ENCODE data around the gene PHC1.

PHC1 gene

DNA sequence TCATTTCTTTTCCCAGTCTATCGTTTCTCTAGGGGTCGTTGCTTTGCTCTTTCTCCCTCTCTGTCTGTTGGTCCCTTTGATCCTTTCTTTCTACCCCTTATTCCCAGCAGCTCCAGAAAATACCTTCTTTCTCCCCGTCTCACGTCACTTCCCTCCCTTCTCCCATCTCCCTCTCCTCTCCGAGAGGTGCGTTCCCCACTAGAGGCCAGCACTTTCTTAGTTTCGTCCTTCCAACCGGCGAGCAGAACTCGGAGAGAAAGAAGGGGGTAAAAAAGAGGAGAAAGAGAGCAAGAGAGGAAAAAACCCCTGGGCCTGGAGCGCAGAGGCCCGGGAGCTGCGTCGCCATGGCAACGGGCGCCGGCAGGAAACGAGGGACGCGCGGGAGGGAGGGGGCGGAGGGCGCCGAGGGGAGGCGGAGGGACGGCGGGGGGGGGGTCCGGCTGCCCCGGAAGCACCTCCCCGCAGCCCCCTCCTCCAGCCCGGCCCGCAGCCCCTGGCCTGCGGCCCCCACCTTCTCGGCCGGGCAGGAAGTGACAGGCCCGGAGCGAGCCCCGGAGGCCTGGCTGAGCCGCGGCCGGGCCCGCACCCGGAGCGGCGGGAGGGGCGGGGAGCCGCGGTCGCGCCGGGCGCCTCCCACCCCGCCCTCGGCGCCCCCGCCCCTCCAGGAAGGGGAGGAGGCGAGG lies at the start of gene PHC1:
PHC1 (plus strand) TSS at position 477 of the 683 bp plus-strand sequence. CDS start 3,169 bp downstream, outside the sequence.
- DNase-seq (ENCODE audit: low spot score) = peak; percentile 89

DNA sequence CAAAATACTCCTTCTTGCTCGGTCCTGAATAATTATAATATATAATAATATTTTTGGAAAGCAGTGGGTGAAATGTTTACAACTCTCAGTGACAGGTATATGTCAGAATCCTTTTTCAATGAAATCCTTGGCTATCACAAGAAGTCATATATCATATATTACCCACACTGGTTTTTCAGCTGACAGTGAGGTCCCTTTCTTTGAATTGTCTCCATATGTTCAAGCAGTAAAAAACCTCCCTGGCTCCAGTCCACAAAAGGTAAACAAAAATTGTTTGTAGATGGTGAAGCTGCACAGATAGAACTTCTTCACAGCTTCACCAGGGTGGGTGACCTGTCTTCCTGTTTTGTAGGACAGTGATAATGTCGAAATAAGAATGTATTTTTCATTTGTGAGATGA lies 47.9 kb upstream of the PHC1 start:
- DNase-seq (ENCODE audit: low spot score) = no peak

DNA sequence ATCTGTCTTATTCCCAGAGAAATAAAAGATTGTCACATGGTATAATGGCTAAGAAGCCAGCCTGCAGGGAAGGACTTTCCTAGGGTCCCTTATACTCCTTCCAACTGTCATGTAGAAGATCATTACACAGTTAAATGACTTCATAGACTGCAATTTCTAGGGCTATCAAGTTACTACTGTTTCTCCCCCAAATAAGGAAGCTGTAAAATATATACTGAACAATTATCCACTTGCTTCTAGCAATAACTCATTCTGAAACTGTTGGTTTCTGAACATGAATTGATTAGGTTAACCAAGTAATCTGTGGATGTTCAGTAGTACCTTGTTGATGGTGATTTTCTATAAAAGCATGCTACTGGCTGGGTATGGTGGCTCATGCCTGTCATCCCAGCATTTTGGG lies 47.3 kb upstream of the PHC1 start:
- no peak for DNase-seq (ENCODE audit: low spot score)

DNA sequence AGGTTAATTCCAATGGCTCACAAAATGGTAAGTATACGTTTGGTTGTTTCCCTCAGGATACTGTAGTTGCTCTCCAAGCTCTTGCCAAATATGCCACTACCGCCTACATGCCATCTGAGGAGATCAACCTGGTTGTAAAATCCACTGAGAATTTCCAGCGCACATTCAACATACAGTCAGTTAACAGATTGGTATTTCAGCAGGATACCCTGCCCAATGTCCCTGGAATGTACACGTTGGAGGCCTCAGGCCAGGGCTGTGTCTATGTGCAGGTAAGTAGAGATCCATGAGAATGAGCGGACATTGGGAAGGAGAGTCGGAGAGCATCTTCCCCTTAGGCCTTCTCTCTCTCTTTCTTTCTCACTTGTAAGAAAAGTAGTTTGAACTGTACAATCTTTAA lies 46.5 kb upstream of the PHC1 start:
- peak; percentile 38 for DNase-seq (ENCODE audit: low spot score)

DNA sequence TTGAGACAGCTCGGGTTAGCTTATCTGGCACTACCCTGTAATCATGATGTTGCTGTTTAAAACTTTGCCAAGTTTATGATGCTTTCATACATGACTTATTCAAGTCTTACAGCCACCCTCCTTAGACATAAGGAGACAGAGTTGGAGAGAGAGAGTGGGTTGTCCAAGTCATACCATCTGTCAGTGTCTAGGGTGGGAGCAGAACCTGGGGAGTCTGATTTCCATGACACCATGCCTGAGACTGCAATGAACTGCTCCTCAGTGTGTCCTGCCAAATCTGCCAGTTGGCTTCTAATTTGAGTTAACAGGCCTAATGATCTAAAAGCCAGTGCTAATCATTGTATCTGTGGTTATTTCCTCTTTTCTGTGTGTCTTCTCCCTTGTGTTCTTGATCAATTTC lies 43.7 kb upstream of the PHC1 start:
- peak; percentile 18 for DNase-seq (ENCODE audit: low spot score)

DNA sequence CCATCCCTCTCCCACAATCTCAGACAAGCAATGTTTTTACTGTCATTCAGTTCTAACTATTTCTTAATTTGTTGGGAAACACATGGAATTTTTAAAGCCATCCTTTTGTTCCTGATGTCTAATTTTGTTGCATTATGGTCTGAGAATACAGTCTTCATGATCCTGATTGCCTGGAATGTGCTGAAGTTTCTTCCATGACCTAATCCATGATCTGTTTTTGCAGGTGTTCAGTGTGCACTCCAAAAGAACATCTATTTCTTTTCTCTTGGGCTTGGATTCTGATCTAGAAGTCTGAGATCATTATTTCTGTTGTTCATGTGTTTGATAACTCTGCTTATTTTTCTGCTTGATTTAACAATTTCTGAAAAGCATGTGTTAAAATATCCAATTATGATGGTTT lies 43.2 kb upstream of the PHC1 start:
- no peak for DNase-seq (ENCODE audit: low spot score)

DNA sequence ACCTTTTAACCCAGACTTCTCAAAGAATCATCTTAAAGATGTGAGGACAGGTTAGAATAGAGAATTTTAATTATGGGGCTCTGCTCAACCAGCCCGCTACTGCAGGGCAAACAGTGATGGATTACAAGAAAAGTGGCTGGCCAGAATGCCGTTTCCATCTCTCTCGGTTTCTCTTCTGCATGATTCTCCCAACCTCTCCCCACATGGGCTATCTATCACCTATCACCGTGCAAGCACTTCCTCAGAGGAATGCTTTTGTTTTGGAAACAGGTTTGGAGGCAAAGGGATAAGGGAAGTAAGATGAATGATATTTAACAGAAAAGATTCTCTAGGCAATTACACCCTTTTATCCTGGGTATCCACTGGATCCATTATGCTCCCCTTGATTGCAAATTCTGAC lies 37.4 kb upstream of the PHC1 start:
- DNase-seq (ENCODE audit: low spot score) = no peak

DNA sequence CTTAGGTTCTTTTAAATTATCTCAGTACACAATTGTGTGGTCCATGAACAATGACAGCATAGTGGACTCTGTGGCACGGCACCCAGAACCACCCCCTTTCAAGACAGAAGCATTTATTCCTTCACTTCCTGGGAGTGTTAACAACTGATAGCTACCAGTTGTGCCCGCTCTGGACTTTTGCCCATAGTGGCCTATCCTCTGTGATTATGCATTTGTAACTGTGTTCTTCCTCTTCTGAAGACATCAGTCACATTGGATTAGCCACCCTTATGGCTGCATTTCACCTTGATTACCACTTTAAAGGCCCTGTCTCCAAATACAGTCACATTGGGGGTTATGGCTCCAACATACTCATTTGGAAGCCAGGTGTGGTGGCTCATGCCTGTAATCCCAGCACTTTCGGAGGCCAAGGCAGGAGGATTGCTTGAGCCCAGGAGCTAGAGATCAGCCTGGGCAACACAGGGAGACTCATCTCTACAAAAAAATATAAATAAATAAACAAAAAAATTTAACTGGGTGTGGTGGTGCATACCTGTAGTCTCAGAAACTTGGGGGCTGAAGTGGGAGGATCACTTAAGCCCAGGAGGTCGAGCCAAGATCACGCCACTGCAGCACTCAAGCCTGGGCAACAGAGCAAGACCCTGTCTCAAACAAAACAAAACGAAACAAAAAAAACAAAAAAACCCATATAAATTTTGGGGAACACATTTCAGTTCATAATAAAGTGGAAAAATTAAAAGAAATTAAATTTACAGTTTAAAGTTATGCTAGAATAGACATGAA lies 27.6 kb upstream of the PHC1 start:
- no peak for DNase-seq (ENCODE audit: low spot score)

DNA sequence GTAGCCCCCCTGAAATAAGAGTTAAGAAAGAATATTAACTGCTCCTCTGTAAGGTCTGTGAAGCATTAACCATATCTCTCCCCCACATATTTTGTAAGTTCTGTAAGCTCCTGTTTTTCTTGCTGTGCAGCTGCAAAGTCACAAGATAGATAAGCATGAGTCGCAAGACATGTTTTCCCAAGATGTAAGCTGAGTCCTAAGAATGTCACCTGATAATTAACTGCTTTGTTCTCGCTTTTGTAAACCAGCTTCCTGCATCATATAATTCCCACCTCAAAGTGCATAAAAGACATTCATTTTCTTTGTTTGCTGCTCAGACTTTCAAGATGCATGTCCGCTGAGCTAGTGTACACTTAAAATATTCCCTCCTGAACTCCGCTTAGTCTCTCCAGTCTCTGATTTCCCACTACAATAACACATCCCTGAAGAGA lies 27.0 kb upstream of the PHC1 start:
- no peak for DNase-seq (ENCODE audit: low spot score)

DNA sequence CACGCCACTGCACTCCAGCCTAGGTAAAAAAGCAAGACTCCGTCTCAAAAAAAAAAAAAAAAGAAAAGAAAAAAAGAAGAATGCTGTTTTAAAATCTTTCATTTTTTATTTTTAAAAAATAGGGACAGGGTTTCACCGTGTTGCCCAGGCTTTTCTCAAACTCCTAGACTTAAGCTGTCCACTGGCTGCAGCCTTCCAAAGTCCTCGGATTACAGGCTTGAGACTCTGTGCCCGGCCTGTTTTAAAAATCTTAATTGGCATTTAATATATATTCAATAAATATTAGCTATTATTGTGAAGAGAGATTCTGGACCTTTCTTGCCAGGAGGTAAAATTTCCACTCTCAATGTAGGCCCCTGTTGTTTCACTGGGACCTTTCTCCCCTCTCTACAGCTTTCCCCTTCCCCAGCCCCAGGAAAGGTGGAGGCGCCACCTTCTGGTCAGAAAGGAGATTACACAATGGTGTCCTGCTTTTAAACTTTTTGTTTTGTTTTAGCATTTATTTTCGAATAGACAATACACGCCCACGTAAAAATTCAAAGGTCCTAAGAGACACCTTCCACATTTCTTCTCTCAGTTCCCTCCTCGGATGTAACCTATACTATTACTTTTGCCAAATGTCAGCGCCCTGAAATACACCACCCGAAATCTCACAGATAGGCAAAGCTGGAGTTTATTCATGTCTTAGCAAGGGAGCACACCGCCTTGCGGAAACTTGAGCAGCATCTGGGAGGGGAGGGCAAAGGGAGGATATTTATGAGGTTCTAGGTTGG lies 23.8 kb upstream of the PHC1 start:
- DNase-seq (ENCODE audit: low spot score) = peak; percentile 67

DNA sequence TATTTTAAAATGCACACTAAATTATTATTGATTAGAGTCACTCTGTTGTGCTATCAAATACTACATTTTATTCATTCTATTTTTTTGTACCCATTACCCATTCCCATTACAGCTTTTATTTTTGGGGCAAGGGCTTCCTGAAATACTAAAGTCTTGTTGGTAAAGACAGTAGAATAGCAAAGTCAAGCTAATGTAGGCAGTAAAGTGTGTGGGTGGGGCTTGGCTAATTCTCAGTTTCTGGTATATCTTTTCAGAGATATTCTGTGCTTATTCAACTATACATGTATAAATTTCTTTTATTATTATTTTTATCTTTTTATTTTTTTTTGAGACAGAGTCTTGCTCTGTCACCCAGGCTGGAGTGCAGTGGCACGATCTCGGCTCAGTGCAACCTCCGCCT lies 22.3 kb upstream of the PHC1 start:
- DNase-seq (ENCODE audit: low spot score) = no peak

DNA sequence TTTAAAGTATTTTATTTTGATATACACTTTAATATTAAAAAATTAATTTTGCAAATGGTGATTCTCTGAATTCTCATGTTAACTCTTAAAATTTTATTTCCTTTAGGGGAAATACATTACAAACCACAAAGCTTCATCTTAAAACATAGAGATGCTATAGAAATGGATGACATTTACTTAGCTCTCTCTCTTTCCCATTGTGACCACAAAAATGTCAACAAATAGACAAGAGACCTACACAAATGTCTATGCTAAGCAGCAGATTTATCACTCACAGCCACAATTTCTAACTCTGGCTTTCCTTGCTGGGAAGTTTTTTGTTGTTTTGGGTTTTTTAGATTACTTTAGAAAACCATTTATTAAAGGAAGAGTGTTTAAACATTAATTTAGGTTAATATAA lies 19.9 kb upstream of the PHC1 start:
- DNase-seq (ENCODE audit: low spot score) = no peak

DNA sequence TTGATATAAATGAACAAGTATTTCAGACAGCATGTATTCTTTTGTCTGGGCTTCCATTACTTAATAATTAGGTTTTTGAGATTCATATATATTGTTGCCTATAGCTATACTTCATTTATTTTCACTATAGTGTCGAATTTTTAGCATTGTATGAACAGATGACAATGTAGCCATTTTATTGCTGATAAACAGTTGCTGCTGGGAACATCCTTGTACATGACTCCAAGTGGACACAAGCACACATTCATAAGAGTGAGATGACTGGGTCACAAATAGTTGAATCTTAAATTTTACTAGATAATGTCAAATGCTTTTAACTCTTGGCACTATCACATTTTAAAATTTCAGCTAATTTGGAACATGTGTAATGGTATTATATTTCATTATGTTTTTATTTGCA lies 19.3 kb upstream of the PHC1 start:
- DNase-seq (ENCODE audit: low spot score) = no peak

DNA sequence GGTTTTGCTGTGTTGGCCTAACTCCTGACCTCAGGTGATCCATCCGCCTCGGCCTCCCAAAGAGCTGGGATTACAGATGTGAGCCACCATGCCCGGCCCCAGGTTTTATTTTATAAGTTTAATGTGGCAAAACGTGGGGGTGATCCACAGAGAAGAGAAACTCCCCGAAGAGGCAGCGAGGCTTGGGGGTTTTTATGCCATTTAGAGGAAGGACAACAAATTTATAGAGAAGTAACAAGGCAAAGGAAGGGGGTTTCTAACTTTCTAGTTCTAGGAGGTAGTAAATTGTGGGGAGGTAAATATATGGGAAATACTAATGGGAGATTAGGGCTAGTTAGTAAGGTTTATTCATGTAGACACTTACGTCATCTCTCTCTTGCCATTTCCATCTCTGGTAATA lies 17.2 kb upstream of the PHC1 start:
- DNase-seq (ENCODE audit: low spot score) = no peak

DNA sequence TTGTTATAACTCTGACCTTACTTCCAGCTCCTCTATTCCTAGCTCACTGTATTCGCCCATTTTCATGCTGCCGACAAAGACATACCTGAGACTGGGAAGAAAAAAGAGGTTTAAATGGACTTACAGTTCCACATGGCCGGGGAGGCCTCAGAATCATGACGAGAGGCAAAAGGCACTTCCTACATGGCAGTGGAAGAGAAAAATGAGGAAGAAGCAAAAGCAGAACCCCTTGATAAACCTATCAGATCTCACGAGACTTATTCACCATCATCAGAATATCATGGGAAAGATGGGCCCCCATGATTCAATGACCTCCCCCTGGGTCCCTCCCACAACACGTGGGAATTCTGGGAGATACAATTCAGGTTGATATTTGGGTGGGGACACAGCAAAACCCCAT lies 14.5 kb upstream of the PHC1 start:
- DNase-seq (ENCODE audit: low spot score) = no peak

DNA sequence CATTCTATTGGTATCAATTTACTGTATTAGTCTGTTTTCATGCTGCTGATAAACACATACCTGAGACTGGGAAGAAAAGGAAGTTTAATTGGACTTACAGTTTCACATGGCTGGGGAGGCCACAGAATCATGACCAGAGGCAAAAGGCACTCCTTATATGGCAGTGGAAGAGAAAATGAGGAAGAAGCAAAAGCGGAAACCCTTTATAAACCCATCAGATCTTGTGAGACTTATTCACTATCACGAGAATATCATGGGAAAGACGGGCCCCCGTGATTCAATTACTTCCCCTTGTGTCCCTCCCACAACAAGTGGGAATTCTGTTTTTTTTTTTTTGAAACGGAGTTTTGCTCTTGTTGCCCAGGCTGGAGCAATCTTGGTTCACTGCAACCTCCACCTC lies 11.6 kb upstream of the PHC1 start:
- peak; percentile 23 for DNase-seq (ENCODE audit: low spot score)

DNA sequence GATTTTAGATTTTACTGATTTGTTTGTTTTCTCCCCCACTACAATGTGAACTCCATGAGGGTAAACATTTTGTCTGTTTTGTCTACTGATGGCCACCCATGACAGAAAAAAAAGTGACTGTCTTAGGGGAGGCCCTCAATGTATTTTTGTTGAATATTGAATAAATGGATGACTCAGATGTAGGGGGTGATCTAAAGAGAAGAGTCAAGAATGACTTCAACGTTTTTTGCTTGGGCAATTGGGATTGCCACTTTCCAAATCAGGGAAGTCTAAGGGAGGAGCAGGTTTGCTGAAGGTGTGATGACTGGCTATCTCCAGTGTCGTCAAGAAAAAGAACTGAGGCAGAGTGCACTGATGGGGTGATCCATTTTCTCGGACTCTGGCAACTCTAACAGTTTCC lies 10.7 kb upstream of the PHC1 start:
- no peak for DNase-seq (ENCODE audit: low spot score)

DNA sequence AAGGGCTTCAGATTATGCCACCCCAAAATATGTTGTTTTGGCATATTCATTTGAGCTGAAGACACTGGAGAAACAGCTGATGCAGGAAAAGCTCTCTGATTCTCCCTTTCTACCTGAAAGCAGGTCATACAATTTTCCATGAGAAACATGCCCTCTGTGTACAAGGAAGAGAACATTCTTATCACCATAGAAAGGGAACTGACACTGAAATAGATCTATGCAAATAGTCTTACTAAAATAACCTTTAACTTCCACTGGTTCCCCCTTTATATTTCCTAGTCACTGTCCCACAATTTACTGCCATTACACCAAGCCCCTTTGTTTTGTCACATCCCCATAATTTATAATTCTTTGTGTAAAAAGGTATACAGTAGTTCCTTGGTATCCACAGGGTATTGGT lies 9.6 kb upstream of the PHC1 start:
- DNase-seq (ENCODE audit: low spot score) = no peak

DNA sequence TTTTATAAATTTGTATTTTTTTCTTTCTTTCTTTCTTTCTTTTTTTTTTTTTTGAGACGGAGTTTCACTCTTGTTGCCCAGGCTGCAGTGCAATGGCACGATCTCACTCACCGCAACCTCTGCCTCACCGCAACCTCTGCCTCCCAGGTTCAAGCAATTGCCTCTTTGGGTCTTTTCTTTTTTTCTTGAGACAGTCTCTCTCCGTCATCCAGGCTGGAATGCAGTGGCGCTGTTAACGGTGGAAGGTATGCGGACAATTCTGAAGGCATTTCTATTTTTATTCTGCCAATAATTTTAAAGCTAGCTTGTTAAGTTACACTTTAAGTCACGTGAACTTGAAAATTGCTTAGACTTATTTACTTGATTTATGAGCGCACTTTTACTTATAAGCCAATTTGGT lies 8.8 kb upstream of the PHC1 start:
- DNase-seq (ENCODE audit: low spot score) = no peak

DNA sequence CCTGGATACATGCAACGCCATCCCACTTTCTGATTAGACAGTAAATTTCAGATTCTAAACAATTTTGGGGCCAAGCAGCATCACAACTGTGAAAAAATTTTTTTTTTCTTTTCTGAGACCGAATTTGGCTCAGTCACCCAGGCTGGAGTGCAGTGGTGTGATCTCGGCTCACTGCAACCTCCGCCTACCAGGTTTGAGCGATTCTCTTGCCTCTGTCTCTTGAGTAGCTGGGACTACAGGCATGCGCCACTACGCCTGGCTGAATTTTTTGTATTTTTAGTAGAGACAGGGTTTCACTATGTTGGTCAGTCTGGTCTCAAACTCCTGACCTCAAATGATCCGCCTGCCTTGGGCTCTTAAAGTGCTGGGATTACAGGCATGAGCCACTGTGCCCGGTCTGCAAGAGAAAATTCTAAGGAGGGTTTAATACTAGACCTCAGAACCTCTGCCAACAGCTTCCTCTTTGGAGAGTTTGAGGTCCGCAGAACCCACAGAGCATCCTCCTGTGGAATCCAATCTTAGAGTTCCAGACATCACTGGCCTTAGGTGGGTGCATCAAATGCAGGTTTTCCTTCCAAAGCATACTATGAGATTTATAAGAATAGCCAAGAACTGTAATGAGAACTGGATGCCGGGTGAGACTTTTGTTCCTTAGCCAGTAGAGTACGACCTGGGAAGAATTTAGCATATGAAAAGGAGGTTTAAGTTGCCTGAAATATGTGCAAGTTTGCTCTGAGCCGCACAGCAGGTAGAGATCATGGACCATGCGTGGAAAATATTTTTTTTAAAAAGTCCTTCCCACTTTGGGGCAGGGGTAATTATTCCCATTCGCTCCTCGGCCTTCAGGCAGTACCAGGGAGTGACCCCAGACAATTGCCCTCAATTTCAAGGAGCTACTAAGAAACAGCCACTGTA lies 7.8 kb upstream of the PHC1 start:
- DNase-seq (ENCODE audit: low spot score) = no peak

DNA sequence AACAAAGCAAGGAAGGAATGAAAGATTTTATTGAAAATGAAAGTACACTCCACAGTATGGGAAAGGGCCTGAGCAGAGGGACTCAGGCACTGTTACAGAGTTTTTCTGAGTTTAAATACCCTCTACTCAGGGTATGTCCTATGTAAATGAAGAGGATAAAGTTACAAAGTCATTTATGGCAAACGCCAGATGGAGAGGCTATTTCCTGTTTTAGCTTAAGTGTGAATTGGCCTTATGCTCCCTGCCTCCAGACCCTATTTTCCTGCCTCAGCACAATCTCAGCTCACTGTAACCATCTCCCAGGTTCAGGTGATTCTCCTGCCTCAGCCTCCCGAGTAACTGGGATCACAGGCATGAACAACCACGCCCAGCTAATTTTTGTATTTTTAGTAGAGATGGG lies 6.8 kb upstream of the PHC1 start:
- DNase-seq (ENCODE audit: low spot score) = no peak

DNA sequence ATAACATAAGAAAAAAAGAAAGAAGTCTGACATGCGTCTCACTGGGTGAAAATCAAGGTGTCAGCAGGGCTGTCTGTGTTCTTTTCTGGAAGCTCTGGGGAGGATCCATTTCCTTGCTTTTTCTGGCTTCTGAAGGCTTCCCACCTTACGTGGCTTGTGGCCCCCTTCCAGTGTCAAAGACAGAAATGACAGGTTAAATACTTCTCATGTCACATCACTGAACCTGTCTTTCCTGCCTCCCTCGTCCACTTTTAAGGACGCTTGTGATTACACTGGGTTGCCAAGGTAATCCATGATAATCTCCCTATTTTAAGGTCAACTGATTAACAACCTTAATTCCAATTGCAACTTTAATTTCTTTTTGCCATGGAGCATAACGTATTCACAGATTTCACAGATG lies 4.6 kb upstream of the PHC1 start:
- DNase-seq (ENCODE audit: low spot score) = no peak
